H1 (cell line): ENCODE measurements around the gene TRIM7. TPM values are rescaled to one million over a fixed set of nuclear protein-coding genes. Genes with fewer than 3 reads are reported as not detected.

Source experiments
- CTCF ChIA-PET: fragments of 300-600 bp; sonication (Branson Sonifier 250); formaldehyde crosslinking; loops from one replicate; lab custom pipeline; 2021; ENCODE audit not compliant: partially characterized antibody; lab: Charles Lee
- POLR2A ChIA-PET: fragments of 300-600 bp; sonication (Branson Sonifier 250); formaldehyde crosslinking; loops from one replicate; lab custom pipeline; 2021; ENCODE audit warnings: inconsistent platforms; ENCODE audit not compliant: partially characterized antibody; lab: Charles Lee
- DNase-seq, 2 experiments: peaks; one replicate each; pipeline versions ENCODE4 v3.0.0 to v3.0.0-alpha.2; 2010 to 2022; ENCODE audit warnings: low spot score in 2 of 2, low read depth in 1 of 2, mixed read lengths in 1 of 2
- FAIRE-seq: peaks from 2 replicates; lab custom pipeline; 2011; peaks lifted over from hg19 to GRCh38; lab: Jason Lieb, UNC
- H2AFZ ChIP-seq: 2 replicates; pipeline ENCODE4 v1.8.1; 2012; ENCODE audit warnings: low read length, inconsistent platforms
- H2AK5ac ChIP-seq: 2 replicates; pipeline ENCODE4 v1.6.1; 2013; ENCODE audit warnings: low read depth, low read length
- H2BK120ac ChIP-seq: replicated peaks from 2 replicates; pipeline ENCODE3; 2013; ENCODE audit warnings: low read depth, low read length, inconsistent platforms
- H2BK12ac ChIP-seq: 2 replicates; pipeline ENCODE4 v1.6.1; 2013; ENCODE audit warnings: low read depth, low read length
- H2BK15ac ChIP-seq: 2 replicates; pipeline ENCODE4 v1.6.1; 2013; ENCODE audit warnings: low read length
- H2BK20ac ChIP-seq: 2 replicates; pipeline ENCODE4 v1.6.1; 2013; ENCODE audit warnings: low read length
- H2BK5ac ChIP-seq: 2 replicates; pipeline ENCODE4 v1.6.1; 2013; ENCODE audit warnings: low read depth, low read length
- H3K14ac ChIP-seq: 2 replicates; pipeline ENCODE4 v1.6.1; 2013; ENCODE audit warnings: inconsistent platforms; ENCODE audit not compliant: insufficient read length
- H3K18ac ChIP-seq: 2 replicates; pipeline ENCODE4 v1.6.1; 2013; ENCODE audit warnings: low read length; ENCODE audit errors: extremely low read depth
- H3K23ac ChIP-seq: 2 replicates; pipeline ENCODE4 v1.6.1; 2013; ENCODE audit warnings: inconsistent platforms; ENCODE audit not compliant: insufficient read length
- H3K23me2 ChIP-seq: 2 replicates; pipeline ENCODE4 v1.6.1; 2013; ENCODE audit warnings: low read depth, low read length
- H3K27ac ChIP-seq: 2 replicates; pipeline ENCODE4 v1.6.1; 2011; ENCODE audit warnings: low read depth, low read length, inconsistent platforms
- H3K27me3 ChIP-seq, 4 experiments: replicated peaks in 1 of 4; 1 replicate in 1 of 4; 2 replicates in 3 of 4; pipeline versions ENCODE4 v1.6.1 to v1.8.1; 2011 to 2013; ENCODE audit warnings: low read length in 3 of 4, mild to moderate bottlenecking in 3 of 4, inconsistent platforms in 2 of 4, mixed read lengths in 2 of 4, moderate library complexity in 1 of 4; ENCODE audit not compliant: control insufficient read depth in 3 of 4, insufficient read depth in 3 of 4; ENCODE audit errors: extremely low read depth in 1 of 4
- H3K36me3 ChIP-seq, 4 experiments: 2 replicates each; pipeline versions ENCODE4 v1.6.1 to v1.8.1; 2011 to 2013; ENCODE audit warnings: mild to moderate bottlenecking in 4 of 4, low read length in 3 of 4, moderate library complexity in 2 of 4, control low read depth in 1 of 4, inconsistent platforms in 1 of 4; ENCODE audit not compliant: insufficient read depth in 4 of 4, control insufficient read depth in 2 of 4
- H3K4ac ChIP-seq: replicated peaks from 2 replicates; pipeline ENCODE3; 2013; ENCODE audit warnings: low read length, low read depth, mixed read lengths, inconsistent platforms; ENCODE audit not compliant: insufficient read length
- H3K4me1 ChIP-seq, 4 experiments: replicated peaks in 1 of 4; 1 replicate in 1 of 4; 2 replicates in 3 of 4; pipeline versions ENCODE4 v1.6.1 to v1.8.1; 2011 to 2013; ENCODE audit warnings: low read length in 3 of 4, inconsistent platforms in 2 of 4, mixed read lengths in 1 of 4; ENCODE audit not compliant: insufficient read depth in 4 of 4, control insufficient read depth in 3 of 4
- H3K4me2 ChIP-seq, 2 experiments: 2 replicates each; pipeline versions ENCODE4 v1.6.1 to v1.8.1; 2011 to 2013; ENCODE audit warnings: low read depth in 2 of 2, low read length in 2 of 2, control low read depth in 1 of 2, inconsistent platforms in 1 of 2, mild to moderate bottlenecking in 1 of 2; ENCODE audit not compliant: insufficient read depth in 1 of 2
- H3K4me3 ChIP-seq, 4 experiments: fragments of 200-600, 300-600 bp in 1 of 4; sonication (generic), shearing (Covaris generic), sonication (Bioruptor Twin) in 1 of 4; 2 replicates each; pipeline versions ENCODE4 v1.5.1 to v1.8.1; 2011 to 2016; ENCODE audit warnings: low read length in 4 of 4, low read depth in 3 of 4, control low read depth in 2 of 4, inconsistent platforms in 2 of 4, mild to moderate bottlenecking in 2 of 4, mixed read lengths in 1 of 4, moderate library complexity in 1 of 4; ENCODE audit not compliant: insufficient read depth in 2 of 4; ENCODE audit errors: extremely low read depth in 1 of 4
- H3K56ac ChIP-seq: replicated peaks from 2 replicates; pipeline ENCODE3; 2013; ENCODE audit warnings: low read depth, mild to moderate bottlenecking, mixed read lengths, low read length, inconsistent platforms; ENCODE audit not compliant: insufficient read length
- H3K79me1 ChIP-seq: 2 replicates; pipeline ENCODE4 v1.6.1; 2013; ENCODE audit warnings: low read depth, low read length, control low read depth
- H3K79me2 ChIP-seq, 2 experiments: 2 replicates each; pipeline versions ENCODE4 v1.6.1 to v1.8.1; 2012 to 2013; ENCODE audit warnings: low read length in 2 of 2, mild to moderate bottlenecking in 2 of 2, inconsistent platforms in 1 of 2; ENCODE audit not compliant: insufficient read depth in 2 of 2, control insufficient read depth in 1 of 2
- H3K9ac ChIP-seq, 4 experiments: replicated peaks in 1 of 4; 1 replicate in 1 of 4; 2 replicates in 3 of 4; pipeline versions ENCODE4 v1.6.1 to v1.8.1; 2011 to 2013; ENCODE audit warnings: low read depth in 3 of 4, low read length in 3 of 4, control low read depth in 2 of 4, mild to moderate bottlenecking in 2 of 4, moderate library complexity in 2 of 4, inconsistent platforms in 1 of 4; ENCODE audit errors: extremely low read depth in 1 of 4
- H3K9me3 ChIP-seq, 2 experiments: 2 replicates each; pipeline versions ENCODE4 v1.6.1 to v1.8.1; 2012 to 2013; ENCODE audit warnings: mild to moderate bottlenecking in 2 of 2, moderate library complexity in 2 of 2, control low read depth in 1 of 2, inconsistent platforms in 1 of 2, low read depth in 1 of 2, low read length in 1 of 2, mixed read lengths in 1 of 2; ENCODE audit not compliant: insufficient read depth in 2 of 2
- H4K20me1 ChIP-seq, 2 experiments: replicated peaks in 1 of 2; 2 replicates each; pipeline versions ENCODE3 to v1.8.1; 2011 to 2013; ENCODE audit warnings: inconsistent platforms in 2 of 2, low read length in 2 of 2, mild to moderate bottlenecking in 1 of 2; ENCODE audit not compliant: insufficient read depth in 2 of 2, control insufficient read depth in 1 of 2
- H4K5ac ChIP-seq: 2 replicates; pipeline ENCODE4 v1.6.1; 2013; ENCODE audit warnings: low read length, low read depth, mixed read lengths, inconsistent platforms; ENCODE audit not compliant: insufficient read length
- H4K8ac ChIP-seq: 2 replicates; pipeline ENCODE4 v1.8.0; 2013; ENCODE audit warnings: mild to moderate bottlenecking, moderate library complexity, low read length, inconsistent platforms; ENCODE audit not compliant: insufficient read depth; ENCODE audit errors: extremely low read depth
- H4K91ac ChIP-seq: replicated peaks from 2 replicates; pipeline ENCODE3; 2013; ENCODE audit warnings: low read length, mixed read lengths, inconsistent platforms; ENCODE audit not compliant: insufficient read length
- E2F6 ChIP-seq: IDR thresholded peaks from 2 replicates; pipeline ENCODE4 v1.6.1; 2012; ENCODE audit warnings: inconsistent platforms
- RAD21 ChIP-seq, 2 experiments: IDR thresholded peaks in 1 of 2; conservative IDR thresholded peaks in 1 of 2; 2 replicates each; pipeline ENCODE4 v1.6.1; 2011; ENCODE audit warnings: low read depth in 2 of 2, low read length in 2 of 2, improper control_type of control experiment in 1 of 2, inconsistent platforms in 1 of 2, mild to moderate bottlenecking in 1 of 2, moderate library complexity in 1 of 2
- WGBS, 2 experiments: shearing (Covaris generic) in 1 of 2; methylation state at CpG; one replicate each; pipeline versions ENCODE4 v1.1.6 to v1.1.7; 2013 to 2015; ENCODE audit warnings: low lambda C conversion rate in 2 of 2, mixed read lengths in 2 of 2, inconsistent platforms in 1 of 2, low coverage in 1 of 2, missing lambda C conversion rate in 1 of 2; ENCODE audit not compliant: insufficient replicate concordance in 2 of 2, insufficient coverage in 1 of 2, insufficient read length in 1 of 2; ENCODE audit errors: extremely low coverage in 1 of 2, missing lambda C conversion rate in 1 of 2; 5-methylcytosine and 5-hydroxymethylcytosine counted together
- polyA plus RNA-seq, 7 experiments: library from polyadenylated mRNA; depleted of rRNA in 3 of 7; stranded (reverse) in 5 of 7; unstranded in 2 of 7; fragments of >200 nt in 5 of 7; fragments of 200-250 nt in 2 of 7; gene quantifications; 1 replicate in 5 of 7; 2 replicates in 1 of 7; 4 replicates in 1 of 7; pipeline versions ENCODE4 v1.2.1 to v1.2.3, GENCODE V29; 2011 to 2013; ENCODE audit warnings: missing spikeins in 2 of 7, mixed read lengths in 2 of 7
- total RNA-seq: library from RNA; stranded (reverse); fragmentation: NEBNext Ultra II Directional; extraction: Animal tissue kit (Norgen Biotek cat#: 25700); gene quantifications from 2 replicates; pipeline ENCODE4 v1.2.1, GENCODE V29; 2021
- TF ChIP-seq, protein P1 (sequence below), 3 experiments: IDR thresholded peaks; 1 replicate in 2 of 3; 2 replicates in 1 of 3; pipeline versions ENCODE4 v1.5.1 to v1.6.1; 2011; ENCODE audit warnings: low read length in 3 of 3, mild to moderate bottlenecking in 3 of 3, inconsistent platforms in 2 of 3, low read depth in 1 of 3, moderate library complexity in 1 of 3; ENCODE audit not compliant: insufficient read depth in 1 of 3; ENCODE audit errors: control extremely low read depth in 1 of 3
- TF ChIP-seq, protein P2 (sequence below): IDR thresholded peaks from 2 replicates; pipeline ENCODE4 v1.6.1; 2011; ENCODE audit warnings: low read length, improper control_type of control experiment

Gene TRIM7
- total and polyA plus RNA-seq, 2 of the 8 experiments (the other 6 are each of a cell fraction or from before 2014, with no cell fraction given) = 0.36 to 0.47 TPM

- H3K56ac ChIP-seq = no peak overlapping the region
- peak overlapping the region; percentile 91; the same call in 1 of the 2 replicates for H2BK5ac ChIP-seq
- peaks cover 0 to 14% (median 12%) of the 10 kb centered on the region in 4 experiments; a peak in 4 of 7 replicates for H3K27me3 ChIP-seq
- WGBS, 2 experiments = 57% methylated on average over 19 of the region's 20 CpGs; no CpG with 5 or more reads in 1 of the 2 experiments
- H3K27ac ChIP-seq = 0 out of 2 replicates have a peak overlapping the region, but pooled peaks have one; percentile 69
- no peaks in the 10 kb centered on the region for H3K79me2 ChIP-seq
- H3K4me1 ChIP-seq = peaks cover 1 to 10% (median 5%) of the 10 kb centered on the region in 4 experiments; a peak in 4 of 7 replicates
- no peak overlapping the region; the same call in 1 of the 2 replicates for H4K8ac ChIP-seq
- no peak overlapping the region for H2BK20ac ChIP-seq
- no peak overlapping the region for H3K14ac ChIP-seq
- no peak overlapping the region for H2AFZ ChIP-seq
- CTCF ChIA-PET = interaction anchor here (0.6 to 2.6 kb wide), 18 partner anchors 8 to 385 kb away, joined by 3 to 9 read pairs (median 3); no protein-coding TSS in a partner anchor
- peak overlapping the region in 1 of 4 experiments; percentile 45; a peak in 1 of 7 replicates for H3K9ac ChIP-seq
- H3K4me2 ChIP-seq = no peak overlapping the region; a peak in 2 of 4 replicates
- 0 out of 2 replicates have a peak overlapping the region, but pooled peaks have one; percentile 1 for H2AK5ac ChIP-seq
- H3K36me3 ChIP-seq = no peaks in the 10 kb centered on the region; a peak in 1 of 8 replicates
- H3K23me2 ChIP-seq = peaks cover 5% of the 10 kb centered on the region; the same call in 1 of the 2 replicates
- peak overlapping the region; percentile 98 for H2BK12ac ChIP-seq
- H3K9me3 ChIP-seq = no peaks in the 10 kb centered on the region
- H2BK120ac ChIP-seq = no peak overlapping the region
- H3K4me3 ChIP-seq = 0 out of 8 replicates have a peak overlapping the region, but pooled peaks of 1 of the 4 experiments have one; percentile 51
- H3K23ac ChIP-seq = no peak overlapping the region
- H4K20me1 ChIP-seq = no peaks in the 10 kb centered on the region
- no peaks in the 10 kb centered on the region for H3K79me1 ChIP-seq
- no peak overlapping the region for H3K18ac ChIP-seq
- peak; percentile 74 to 99 for DNase-seq
- POLR2A ChIA-PET = interaction anchor here (0.9 to 1.2 kb wide), 2 partner anchors 83 to 93 kb away, joined by 3 read pairs; no protein-coding TSS in a partner anchor
- H2BK15ac ChIP-seq = peak overlapping the region; percentile 95; the same call in 1 of the 2 replicates
- H3K4ac ChIP-seq = peak overlapping the region; percentile 39
- H4K91ac ChIP-seq = peak overlapping the region; percentile 4
- FAIRE-seq = peak; percentile 78
- H4K5ac ChIP-seq = no peak overlapping the region
- TF ChIP-seq, protein P1, sequence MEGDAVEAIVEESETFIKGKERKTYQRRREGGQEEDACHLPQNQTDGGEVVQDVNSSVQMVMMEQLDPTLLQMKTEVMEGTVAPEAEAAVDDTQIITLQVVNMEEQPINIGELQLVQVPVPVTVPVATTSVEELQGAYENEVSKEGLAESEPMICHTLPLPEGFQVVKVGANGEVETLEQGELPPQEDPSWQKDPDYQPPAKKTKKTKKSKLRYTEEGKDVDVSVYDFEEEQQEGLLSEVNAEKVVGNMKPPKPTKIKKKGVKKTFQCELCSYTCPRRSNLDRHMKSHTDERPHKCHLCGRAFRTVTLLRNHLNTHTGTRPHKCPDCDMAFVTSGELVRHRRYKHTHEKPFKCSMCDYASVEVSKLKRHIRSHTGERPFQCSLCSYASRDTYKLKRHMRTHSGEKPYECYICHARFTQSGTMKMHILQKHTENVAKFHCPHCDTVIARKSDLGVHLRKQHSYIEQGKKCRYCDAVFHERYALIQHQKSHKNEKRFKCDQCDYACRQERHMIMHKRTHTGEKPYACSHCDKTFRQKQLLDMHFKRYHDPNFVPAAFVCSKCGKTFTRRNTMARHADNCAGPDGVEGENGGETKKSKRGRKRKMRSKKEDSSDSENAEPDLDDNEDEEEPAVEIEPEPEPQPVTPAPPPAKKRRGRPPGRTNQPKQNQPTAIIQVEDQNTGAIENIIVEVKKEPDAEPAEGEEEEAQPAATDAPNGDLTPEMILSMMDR (IDR thresholded peaks at IDR 0.05; ENCODE audit: control extremely low read depth in 1 of 3, insufficient read depth in 1 of 3, low read depth in 1 of 3, low read length in 3 of 3) = peak; percentile 88 to 92 (median 91)
- TF ChIP-seq E2F6 = no peak
- TF ChIP-seq, protein P2, sequence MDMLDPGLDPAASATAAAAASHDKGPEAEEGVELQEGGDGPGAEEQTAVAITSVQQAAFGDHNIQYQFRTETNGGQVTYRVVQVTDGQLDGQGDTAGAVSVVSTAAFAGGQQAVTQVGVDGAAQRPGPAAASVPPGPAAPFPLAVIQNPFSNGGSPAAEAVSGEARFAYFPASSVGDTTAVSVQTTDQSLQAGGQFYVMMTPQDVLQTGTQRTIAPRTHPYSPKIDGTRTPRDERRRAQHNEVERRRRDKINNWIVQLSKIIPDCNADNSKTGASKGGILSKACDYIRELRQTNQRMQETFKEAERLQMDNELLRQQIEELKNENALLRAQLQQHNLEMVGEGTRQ = no peak
- TF ChIP-seq RAD21 (IDR thresholded peaks at IDR 0.05 in 1 of 2, conservative IDR thresholded peaks at IDR 0.05 in 1 of 2; ENCODE audit: low read depth in 2 of 2, low read length in 2 of 2) = peak; percentile 82 to 88
These were observed 45.5 kb downstream of the TRIM7 start for GRCh38 chr5:181159286-181160151.
